Stimulated activated CD4-positive, alpha-beta T cell treated with anti-CD3 and anti-CD28 coated beads, Interleukin-4, amount 100 ng/mL, for 1 hour (primary cell): ENCODE results near the gene LPP.

Experiments
- DNase-seq: peaks from one replicate; pipeline ENCODE4 v3.0.0-alpha.2; 2020

The LPP gene

GRCh38 chr3:188306435-188307005 lies 152.6 kb downstream of the LPP start:
- no peak for DNase-seq

- no peak for DNase-seq
Measured at GRCh38 chr3:188309437-188310269, 155.7 kb downstream of the LPP start.

- no peak for DNase-seq
Measured at GRCh38 chr3:188310270-188310710, 156.3 kb downstream of the LPP start.

GRCh38 chr3:188315553-188315952 lies 161.6 kb downstream of the LPP start:
- DNase-seq = no peak

GRCh38 chr3:188316021-188316722 lies 162.2 kb downstream of the LPP start:
- no peak for DNase-seq

GRCh38 chr3:188316723-188317070 lies 162.7 kb downstream of the LPP start:
- DNase-seq = no peak

- no peak for DNase-seq
Measured at GRCh38 chr3:188319569-188319968, 165.6 kb downstream of the LPP start.

- no peak for DNase-seq
Measured at GRCh38 chr3:188320757-188321156, 166.8 kb downstream of the LPP start.

GRCh38 chr3:188321258-188321657 lies 167.3 kb downstream of the LPP start:
- no peak for DNase-seq

- DNase-seq = no peak
Measured at GRCh38 chr3:188322135-188322887, 168.4 kb downstream of the LPP start.

- DNase-seq = peak; percentile 6
Measured at GRCh38 chr3:188323067-188323842, 169.3 kb downstream of the LPP start.

GRCh38 chr3:188326111-188326510 lies 172.2 kb downstream of the LPP start:
- DNase-seq = no peak

- DNase-seq = no peak
Measured at GRCh38 chr3:188326968-188327367, 173.0 kb downstream of the LPP start.

GRCh38 chr3:188327433-188327832 lies 173.5 kb downstream of the LPP start:
- no peak for DNase-seq

- no peak for DNase-seq
Measured at GRCh38 chr3:188330138-188330537, 176.2 kb downstream of the LPP start.

- no peak for DNase-seq
Measured at GRCh38 chr3:188331166-188331565, 177.2 kb downstream of the LPP start.

- no peak for DNase-seq
Measured at GRCh38 chr3:188332085-188332484, 178.1 kb downstream of the LPP start.

GRCh38 chr3:188335656-188336055 lies 181.7 kb downstream of the LPP start:
- no peak for DNase-seq

- no peak for DNase-seq
Measured at GRCh38 chr3:188336178-188336577, 182.2 kb downstream of the LPP start.

GRCh38 chr3:188337232-188337631 lies 183.3 kb downstream of the LPP start:
- DNase-seq = no peak

- no peak for DNase-seq
Measured at GRCh38 chr3:188338086-188338485, 184.1 kb downstream of the LPP start.
